CD4-positive, alpha-beta T cell (primary cell): ENCODE results near the gene RDH14. TPM values are rescaled to one million over a fixed set of nuclear protein-coding genes. Genes with fewer than 3 reads are reported as not detected.

Experiments
- ATAC-seq: fragments of 200-7000 bp; cut with Tn5 transposase; one replicate; pipeline ENCODE4 v1.10.0; 2022; ENCODE audit warnings: mild to moderate bottlenecking; ENCODE audit not compliant: poor library complexity
- CTCF ChIA-PET: fragments of 350-600 bp; sonication (Branson Sonifier 250); formaldehyde crosslinking; loops from one replicate; lab custom pipeline; 2021; ENCODE audit warnings: antibody characterized with exemption, inconsistent platforms; lab: Charles Lee
- POLR2A ChIA-PET: fragments of 350-600 bp; sonication (Branson Sonifier 250); formaldehyde crosslinking; loops from one replicate; lab custom pipeline; 2021; ENCODE audit warnings: antibody characterized with exemption, inconsistent platforms; lab: Charles Lee
- DNase-seq, 14 experiments: peaks; one replicate each; pipeline ENCODE4 v3.0.0-alpha.2; 2013 to 2020; ENCODE audit warnings: mixed read lengths in 2 of 14
- H3K27ac ChIP-seq, 2 donors: one replicate each; pipeline versions ENCODE4 v1.5.1 to v1.7.0; 2013; ENCODE audit warnings: low read length in 2 of 2, low read depth in 1 of 2, mild to moderate bottlenecking in 1 of 2
- H3K27me3 ChIP-seq, 2 experiments: 1 replicate in 1 of 2; 2 replicates in 1 of 2; pipeline versions ENCODE4 v1.6.1 to v1.7.0; 2013; ENCODE audit warnings: low read length in 2 of 2, control low read depth in 1 of 2, mild to moderate bottlenecking in 1 of 2, moderate library complexity in 1 of 2; ENCODE audit not compliant: insufficient read depth in 2 of 2, control insufficient read depth in 1 of 2
- H3K36me3 ChIP-seq: one replicate; pipeline ENCODE4 v1.6.1; 2013; ENCODE audit warnings: low read length, control low read depth; ENCODE audit not compliant: insufficient read depth
- H3K4me1 ChIP-seq: one replicate; pipeline ENCODE4 v1.6.1; 2013; ENCODE audit warnings: low read length, control low read depth; ENCODE audit not compliant: insufficient read depth
- H3K4me3 ChIP-seq: one replicate; pipeline ENCODE4 v1.5.1; 2013; ENCODE audit warnings: mild to moderate bottlenecking, low read length, moderate library complexity
- H3K9me3 ChIP-seq, 2 experiments: 1 replicate in 1 of 2; 2 replicates in 1 of 2; pipeline versions ENCODE4 v1.6.1 to v1.7.0; 2013; ENCODE audit warnings: low read length in 2 of 2, mild to moderate bottlenecking in 2 of 2, control low read depth in 1 of 2, moderate library complexity in 1 of 2; ENCODE audit not compliant: control insufficient read depth in 1 of 2, insufficient read depth in 1 of 2
- H3K27ac Mint-ChIP-seq: one replicate; pipeline ENCODE4 v1.8.0; 2020; ENCODE audit warnings: mixed read lengths
- H3K27me3 Mint-ChIP-seq: one replicate; pipeline ENCODE4 v1.8.0; 2021; ENCODE audit warnings: mixed read lengths
- H3K36me3 Mint-ChIP-seq: one replicate; pipeline ENCODE4 v1.8.0; 2021; ENCODE audit warnings: low read depth, mixed read lengths
- H3K4me1 Mint-ChIP-seq: one replicate; pipeline ENCODE4 v1.8.0; 2021; ENCODE audit warnings: low read depth, mixed read lengths
- H3K4me3 Mint-ChIP-seq: one replicate; pipeline ENCODE4 v1.8.0; 2020; ENCODE audit warnings: mild to moderate bottlenecking, mixed read lengths
- H3K9me3 Mint-ChIP-seq: one replicate; pipeline ENCODE4 v1.8.0; 2020; ENCODE audit warnings: mixed read lengths
- CTCF ChIP-seq: fragments of 200-600 bp; IDR thresholded peaks from one replicate; pipeline ENCODE4 v1.8.0; 2022; ENCODE audit warnings: antibody characterized with exemption, mild to moderate bottlenecking
- intact Hi-C, 2 experiments: fragments of 100-400 bp; cut with DNase I in 1 of 2; cut with micrococcal nuclease in 1 of 2; formaldehyde crosslinking; loops; one replicate each; pipeline versions ENCODE4 v1.15.1 to v1.9.0; 2023 to 2025; cut with DNase I, micrococcal nuclease
- total RNA-seq, 174 experiments: library from RNA in 2 of 174; stranded (reverse) in 2 of 174; gene quantifications; one replicate each; pipeline ENCODE4 v1.2.3 and lab custom pipeline; 2021 to 2026

RDH14 gene
- total RNA-seq, 2 experiments from 2014 or later, result 11.4 to 12.7 TPM

- DNase-seq (no peak), ATAC-seq (no peak)
- POLR2A ChIA-PET, result interaction anchor here (2.7 to 2.9 kb wide), 2 partner anchors 12 to 1341 kb away, joined by 15 to 37 read pairs; partner anchors contain the start of gene TTC32
- Mint-ChIP-seq H3K27me3 (no peaks in the 10 kb centered on the region), H3K9me3 (no peaks in the 10 kb centered on the region), H3K36me3 (peaks cover 60% of the 10 kb centered on the region), H3K27ac (peak overlapping the region; percentile 93), H3K4me3 (peak overlapping the region; percentile 97), H3K4me1 (peaks cover 66% of the 10 kb centered on the region)
- peaks cover 13% of the 10 kb centered on the region for H3K4me1 ChIP-seq
- no peak overlapping the region for H3K27ac ChIP-seq
- CTCF ChIA-PET, result no interaction called here
- no peak for TF ChIP-seq CTCF
- H3K27me3 ChIP-seq, result no peaks in the 10 kb centered on the region
- peaks cover 0 to under 1% of the 10 kb centered on the region in 2 experiments for H3K9me3 ChIP-seq
- no peak overlapping the region for H3K4me3 ChIP-seq
- intact Hi-C loops, result loop anchor here in 1 of 2 experiments (10.0 kb wide), 1 partner anchor 1796 kb away; the partner anchor contains the start of gene PUM2
- H3K36me3 ChIP-seq, result peaks cover 17% of the 10 kb centered on the region
Measured at GRCh38 chr2:18558458-18558857, 2.0 kb downstream of the RDH14 start.

GRCh38 chr2:18557121-18557520, 3.3 kb downstream of the RDH14 start:
- CTCF ChIA-PET, result no interaction called here
- intact Hi-C loops, result loop anchor here in 1 of 2 experiments (10.0 kb wide), 1 partner anchor 1798 kb away; the partner anchor contains the start of gene PUM2
- Histone ChIP-seq H3K4me3 (no peak overlapping the region), H3K27ac (no peak overlapping the region), H3K27me3 (no peaks in the 10 kb centered on the region), H3K4me1 (peaks cover 13% of the 10 kb centered on the region), H3K36me3 (peaks cover 17% of the 10 kb centered on the region), H3K9me3 (no peaks in the 10 kb centered on the region)
- no peaks in the 10 kb centered on the region for H3K9me3 Mint-ChIP-seq
- no peak for DNase-seq
- peaks cover 76% of the 10 kb centered on the region for H3K4me1 Mint-ChIP-seq
- TF ChIP-seq CTCF, result no peak
- no peak overlapping the region for H3K27ac Mint-ChIP-seq
- peak overlapping the region; percentile 42 for H3K4me3 Mint-ChIP-seq
- no peaks in the 10 kb centered on the region for H3K27me3 Mint-ChIP-seq
- no peak for ATAC-seq
- H3K36me3 Mint-ChIP-seq, result peaks cover 60% of the 10 kb centered on the region
- POLR2A ChIA-PET, result no interaction called here

DNA sequence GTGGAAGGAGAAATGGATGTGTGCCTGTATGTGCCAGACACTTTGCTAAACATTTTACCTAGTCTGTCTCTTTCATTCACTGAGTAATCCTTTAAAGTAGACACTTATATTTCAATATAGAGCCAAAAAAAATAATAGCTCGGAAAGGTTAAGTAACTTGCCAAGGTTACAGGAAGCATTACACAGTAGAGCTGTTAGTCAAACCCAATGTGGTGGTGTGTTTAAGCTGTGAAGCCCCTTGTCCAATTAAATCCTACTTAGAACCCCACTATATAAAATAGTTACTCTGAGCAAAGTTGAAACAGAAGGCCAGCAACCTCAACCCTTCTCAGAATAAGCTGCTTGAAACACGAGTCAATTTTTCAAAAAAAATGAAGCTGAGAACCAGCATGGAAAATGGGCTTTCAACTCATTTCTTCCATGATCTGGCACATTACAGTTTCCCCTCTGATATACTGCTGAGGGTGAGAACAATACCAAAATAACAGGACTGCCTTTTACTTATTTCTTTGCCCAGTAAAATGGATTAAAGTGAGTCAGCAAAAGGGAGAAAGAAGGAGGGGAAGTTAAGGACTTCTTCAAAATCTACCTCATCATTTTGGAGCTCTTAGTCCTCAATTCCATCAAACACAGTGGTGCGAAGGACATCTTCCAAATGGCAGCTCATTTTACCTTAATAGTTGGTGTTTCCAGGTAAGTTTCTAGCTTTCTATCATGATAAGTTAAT, 7.9 kb downstream of the RDH14 start:
- Histone ChIP-seq H3K4me3 (no peak overlapping the region), H3K27me3 (no peaks in the 10 kb centered on the region), H3K4me1 (no peaks in the 10 kb centered on the region), H3K9me3 (no peaks in the 10 kb centered on the region), H3K36me3 (peaks cover 15% of the 10 kb centered on the region), H3K27ac (no peak overlapping the region)
- intact Hi-C loops, result loop anchor here in 1 of 2 experiments (10.0 kb wide), 1 partner anchor 1802 kb away; the partner anchor contains the start of gene PUM2
- H3K9me3 Mint-ChIP-seq, result no peaks in the 10 kb centered on the region
- peaks cover 70% of the 10 kb centered on the region for H3K4me1 Mint-ChIP-seq
- no peak for DNase-seq
- ChIA-PET POLR2A (no interaction called here), CTCF (interaction anchor here (1.5 kb wide), 1 partner anchor 12 kb away, joined by 3 read pairs; no protein-coding TSS in a partner anchor)
- no peak for ATAC-seq
- H3K27me3 Mint-ChIP-seq, result no peaks in the 10 kb centered on the region
- H3K27ac Mint-ChIP-seq, result no peak overlapping the region
- H3K36me3 Mint-ChIP-seq, result peaks cover 40% of the 10 kb centered on the region
- no peak overlapping the region for H3K4me3 Mint-ChIP-seq
- no peak for TF ChIP-seq CTCF
